ENCODE data around the gene GARRE1. TPM values are rescaled to one million over a fixed set of nuclear protein-coding genes. Genes with fewer than 3 reads are reported as not detected.

GARRE1 gene
- polyA plus RNA-seq, 1 donor from 2014 or later: 15.9 TPM

- no peak overlapping the region for H2AFZ ChIP-seq (ENCODE audit: low read depth, low read length)
- H3K4me2 ChIP-seq (ENCODE audit: low read length): no peak overlapping the region
- no peak overlapping the region for H3K4me3 ChIP-seq (ENCODE audit: low read length)
- peaks cover 12% of the 10 kb centered on the region for H3K79me2 ChIP-seq (replicated peaks; ENCODE audit: insufficient read depth, low read length)
- no peaks in the 10 kb centered on the region for H3K9me3 ChIP-seq (ENCODE audit: low read length)
- H3K36me3 ChIP-seq (ENCODE audit: insufficient read depth, low read length): no peaks in the 10 kb centered on the region
- no peaks in the 10 kb centered on the region for H3K27me3 ChIP-seq (ENCODE audit: insufficient read depth, low read depth, low read length)
- no peak overlapping the region for H3K27ac ChIP-seq (ENCODE audit: low read length)
- no peaks in the 10 kb centered on the region for H3K9me2 ChIP-seq (ENCODE audit: insufficient read depth, low read length)
- no peaks in the 10 kb centered on the region for H4K20me1 ChIP-seq (ENCODE audit: insufficient read depth)
- no peak overlapping the region for H3K9ac ChIP-seq (ENCODE audit: low read length)
- no peak for TF ChIP-seq RAD21 (conservative IDR thresholded peaks at IDR 0.05)
- no peak for TF ChIP-seq TAF1 (IDR thresholded peaks at IDR 0.05; ENCODE audit: low read depth)
- no peak for TF ChIP-seq MXI1 (conservative IDR thresholded peaks at IDR 0.05; ENCODE audit: poor library complexity, severe bottlenecking)
- no peak for TF ChIP-seq CTCF (IDR thresholded peaks at IDR 0.05; ENCODE audit: poor library complexity, severe bottlenecking)
- TF ChIP-seq, protein P1, sequence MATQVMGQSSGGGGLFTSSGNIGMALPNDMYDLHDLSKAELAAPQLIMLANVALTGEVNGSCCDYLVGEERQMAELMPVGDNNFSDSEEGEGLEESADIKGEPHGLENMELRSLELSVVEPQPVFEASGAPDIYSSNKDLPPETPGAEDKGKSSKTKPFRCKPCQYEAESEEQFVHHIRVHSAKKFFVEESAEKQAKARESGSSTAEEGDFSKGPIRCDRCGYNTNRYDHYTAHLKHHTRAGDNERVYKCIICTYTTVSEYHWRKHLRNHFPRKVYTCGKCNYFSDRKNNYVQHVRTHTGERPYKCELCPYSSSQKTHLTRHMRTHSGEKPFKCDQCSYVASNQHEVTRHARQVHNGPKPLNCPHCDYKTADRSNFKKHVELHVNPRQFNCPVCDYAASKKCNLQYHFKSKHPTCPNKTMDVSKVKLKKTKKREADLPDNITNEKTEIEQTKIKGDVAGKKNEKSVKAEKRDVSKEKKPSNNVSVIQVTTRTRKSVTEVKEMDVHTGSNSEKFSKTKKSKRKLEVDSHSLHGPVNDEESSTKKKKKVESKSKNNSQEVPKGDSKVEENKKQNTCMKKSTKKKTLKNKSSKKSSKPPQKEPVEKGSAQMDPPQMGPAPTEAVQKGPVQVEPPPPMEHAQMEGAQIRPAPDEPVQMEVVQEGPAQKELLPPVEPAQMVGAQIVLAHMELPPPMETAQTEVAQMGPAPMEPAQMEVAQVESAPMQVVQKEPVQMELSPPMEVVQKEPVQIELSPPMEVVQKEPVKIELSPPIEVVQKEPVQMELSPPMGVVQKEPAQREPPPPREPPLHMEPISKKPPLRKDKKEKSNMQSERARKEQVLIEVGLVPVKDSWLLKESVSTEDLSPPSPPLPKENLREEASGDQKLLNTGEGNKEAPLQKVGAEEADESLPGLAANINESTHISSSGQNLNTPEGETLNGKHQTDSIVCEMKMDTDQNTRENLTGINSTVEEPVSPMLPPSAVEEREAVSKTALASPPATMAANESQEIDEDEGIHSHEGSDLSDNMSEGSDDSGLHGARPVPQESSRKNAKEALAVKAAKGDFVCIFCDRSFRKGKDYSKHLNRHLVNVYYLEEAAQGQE (IDR thresholded peaks at IDR 0.05; ENCODE audit: borderline replicate concordance): no peak
- TF ChIP-seq EZH2 (IDR thresholded peaks at IDR 0.05; ENCODE audit: borderline replicate concordance, insufficient read depth, low read length, poor library complexity, severe bottlenecking): no peak
- no peak for TF ChIP-seq POLR2AphosphoS5 (IDR thresholded peaks at IDR 0.05)
- TF ChIP-seq SMC3 (conservative IDR thresholded peaks at IDR 0.05; ENCODE audit: poor library complexity): no peak
- TF ChIP-seq EP300 (conservative IDR thresholded peaks at IDR 0.05; ENCODE audit: poor library complexity, severe bottlenecking): no peak
- no peaks in the 10 kb centered on the region for H3F3A ChIP-seq (ENCODE audit: insufficient read depth, low read length, poor library complexity, severe bottlenecking)
These were observed 14.7 kb downstream of the GARRE1 start for GRCh38 chr19:34269081-34269480.

- Histone ChIP-seq H3F3A (ENCODE audit: insufficient read depth, low read length, poor library complexity, severe bottlenecking) (no peaks in the 10 kb centered on the region), H3K27me3 (ENCODE audit: insufficient read depth, low read depth, low read length) (no peaks in the 10 kb centered on the region), H3K9ac (ENCODE audit: low read length) (no peak overlapping the region), H3K9me3 (ENCODE audit: low read length) (no peaks in the 10 kb centered on the region), H3K79me2 (replicated peaks; ENCODE audit: insufficient read depth, low read length) (peaks cover 11% of the 10 kb centered on the region), H2AFZ (ENCODE audit: low read depth, low read length) (no peak overlapping the region), H3K4me3 (ENCODE audit: low read length) (no peak overlapping the region), H3K36me3 (ENCODE audit: insufficient read depth, low read length) (no peaks in the 10 kb centered on the region), H4K20me1 (ENCODE audit: insufficient read depth) (no peaks in the 10 kb centered on the region), H3K9me2 (ENCODE audit: insufficient read depth, low read length) (no peaks in the 10 kb centered on the region), H3K27ac (ENCODE audit: low read length) (no peak overlapping the region), H3K4me2 (ENCODE audit: low read length) (no peak overlapping the region)
- no peak for TF ChIP-seq TAF1 (IDR thresholded peaks at IDR 0.05; ENCODE audit: low read depth)
- TF ChIP-seq, protein P1 (IDR thresholded peaks at IDR 0.05; ENCODE audit: borderline replicate concordance): no peak
- TF ChIP-seq MXI1 (conservative IDR thresholded peaks at IDR 0.05; ENCODE audit: poor library complexity, severe bottlenecking): no peak
- no peak for TF ChIP-seq POLR2AphosphoS5 (IDR thresholded peaks at IDR 0.05)
- no peak for TF ChIP-seq EZH2 (IDR thresholded peaks at IDR 0.05; ENCODE audit: borderline replicate concordance, insufficient read depth, low read length, poor library complexity, severe bottlenecking)
- no peak for TF ChIP-seq RAD21 (conservative IDR thresholded peaks at IDR 0.05)
- TF ChIP-seq SMC3 (conservative IDR thresholded peaks at IDR 0.05; ENCODE audit: poor library complexity): no peak
- TF ChIP-seq EP300 (conservative IDR thresholded peaks at IDR 0.05; ENCODE audit: poor library complexity, severe bottlenecking): no peak
- no peak for TF ChIP-seq CTCF (IDR thresholded peaks at IDR 0.05; ENCODE audit: poor library complexity, severe bottlenecking)
These were observed 15.1 kb downstream of the GARRE1 start for GRCh38 chr19:34269489-34269888.
